Transverse colon (tissue), 4 donors: ENCODE measurements around the gene S100A16. TPM values are rescaled to one million over a fixed set of nuclear protein-coding genes. Genes with fewer than 3 reads are reported as not detected.

Experiments used
- DNase-seq: peaks from one replicate; pipeline ENCODE4 v3.0.0-alpha.2; 2019
- H3K27ac ChIP-seq, 4 donors: fragments of 200-600 bp; sonication (generic); 2 replicates each; pipeline ENCODE4 v1.5.1; 2016 to 2018; ENCODE audit warnings: inconsistent platforms in 4 of 4
- H3K27me3 ChIP-seq: fragments of 200-600 bp; sonication (generic); 2 replicates; pipeline ENCODE4 v1.5.1; 2017; ENCODE audit warnings: inconsistent platforms
- H3K36me3 ChIP-seq, 4 donors: fragments of 200-600 bp; sonication (generic); 2 replicates each; pipeline ENCODE4 v1.5.1; 2017 to 2019; ENCODE audit warnings: inconsistent platforms in 4 of 4
- H3K4me1 ChIP-seq, 4 donors: fragments of 200-600 bp; sonication (generic); 2 replicates each; pipeline ENCODE4 v1.5.1; 2017 to 2020; ENCODE audit warnings: inconsistent platforms in 4 of 4
- H3K4me3 ChIP-seq, 4 donors: fragments of 200-600 bp; sonication (generic); 1 replicate in 1 of 4; 2 replicates in 3 of 4; pipeline versions ENCODE4 v1.5.1 to v1.6.1; 2017 to 2019; ENCODE audit warnings: inconsistent platforms in 4 of 4
- H3K9me3 ChIP-seq, 2 donors: fragments of 200-600 bp; sonication (generic); 2 replicates each; pipeline ENCODE4 v1.5.1; 2017 to 2019; ENCODE audit warnings: inconsistent platforms in 2 of 2
- EP300 ChIP-seq: sonication (generic); formaldehyde crosslinking; IDR thresholded peaks from one replicate; pipeline ENCODE4 v1.6.1; 2017; ENCODE audit warnings: antibody characterized with exemption, low read depth
- POLR2A ChIP-seq: fragments of 450-650 bp; IDR thresholded peaks from one replicate; pipeline ENCODE4 v1.6.1; 2016; ENCODE audit warnings: antibody characterized with exemption, mild to moderate bottlenecking, moderate library complexity
- POLR2AphosphoS5 ChIP-seq, 3 donors: sonication (generic); formaldehyde crosslinking; IDR thresholded peaks; one replicate each; pipeline ENCODE4 v1.6.1; 2016; ENCODE audit warnings: antibody characterized with exemption in 3 of 3
- WGBS, 2 donors: methylation state at CpG; one replicate each; pipeline ENCODE4 v1.1.5; 2018; ENCODE audit warnings: low coverage in 1 of 2; 5-methylcytosine and 5-hydroxymethylcytosine counted together
- in situ Hi-C, 4 donors: fragments of 200-750 bp; cut with MboI; loops; one replicate each; pipeline versions ENCODE4 v1.15.0 to v1.15.1; 2017; ENCODE audit warnings: low sequenced_read_pairs in 3 of 4, low pct_ligation_motif_present in 1 of 4, low pct_unique_long_range_greater_than_20kb in 1 of 4
- intact Hi-C: fragments of 100-400 bp; cut with DNase I; formaldehyde crosslinking; loops from one replicate; pipeline ENCODE4 v1.15.1; 2023; ENCODE audit warnings: low total_unique reads
- total RNA-seq, 4 donors: library from RNA; depleted of rRNA; stranded (reverse); fragments of >200 nt; gene quantifications; one replicate each; pipeline ENCODE4 v1.1.0, GENCODE V29; 2016
- TF ChIP-seq, protein P1 (sequence below), 5 experiments: fragments of 200-600 bp in 3 of 5; fragments of 450-650 bp in 2 of 5; sonication (generic) in 3 of 5; IDR thresholded peaks; 1 replicate in 2 of 5; 2 replicates in 3 of 5; pipeline ENCODE4 v1.5.1; 2016 to 2017; ENCODE audit warnings: antibody characterized with exemption in 5 of 5, inconsistent platforms in 3 of 5, mild to moderate bottlenecking in 2 of 5, moderate library complexity in 1 of 5

S100A16 gene
- total RNA-seq, 4 donors from 2014 or later: 181 to 223 (median 196) TPM

GRCh38 chr1:153652805-153653500 lies 40.0 kb upstream of the S100A16 start:
- intact Hi-C loops (no loop called here), in situ Hi-C loops (loop anchor here in 2 of 4 donors (25.0 kb wide), 2 partner anchors 309 to 334 kb away; partner anchors contain the start of genes CREB3L4 (in 1 of the 2), CRTC2 (in 1 of the 2), JTB (in 1 of the 2) and RAB13 (in 1 of the 2))
- TF ChIP-seq EP300 (no peak), POLR2A (no peak), POLR2AphosphoS5 (IDR thresholded peaks at IDR 0.05) (no peak)
- TF ChIP-seq, protein P1, sequence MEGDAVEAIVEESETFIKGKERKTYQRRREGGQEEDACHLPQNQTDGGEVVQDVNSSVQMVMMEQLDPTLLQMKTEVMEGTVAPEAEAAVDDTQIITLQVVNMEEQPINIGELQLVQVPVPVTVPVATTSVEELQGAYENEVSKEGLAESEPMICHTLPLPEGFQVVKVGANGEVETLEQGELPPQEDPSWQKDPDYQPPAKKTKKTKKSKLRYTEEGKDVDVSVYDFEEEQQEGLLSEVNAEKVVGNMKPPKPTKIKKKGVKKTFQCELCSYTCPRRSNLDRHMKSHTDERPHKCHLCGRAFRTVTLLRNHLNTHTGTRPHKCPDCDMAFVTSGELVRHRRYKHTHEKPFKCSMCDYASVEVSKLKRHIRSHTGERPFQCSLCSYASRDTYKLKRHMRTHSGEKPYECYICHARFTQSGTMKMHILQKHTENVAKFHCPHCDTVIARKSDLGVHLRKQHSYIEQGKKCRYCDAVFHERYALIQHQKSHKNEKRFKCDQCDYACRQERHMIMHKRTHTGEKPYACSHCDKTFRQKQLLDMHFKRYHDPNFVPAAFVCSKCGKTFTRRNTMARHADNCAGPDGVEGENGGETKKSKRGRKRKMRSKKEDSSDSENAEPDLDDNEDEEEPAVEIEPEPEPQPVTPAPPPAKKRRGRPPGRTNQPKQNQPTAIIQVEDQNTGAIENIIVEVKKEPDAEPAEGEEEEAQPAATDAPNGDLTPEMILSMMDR (IDR thresholded peaks at IDR 0.05): no peak
- Histone ChIP-seq H3K27ac (peak overlapping the region; percentile 42 to 59 (median 53)), H3K9me3 (no peaks in the 10 kb centered on the region), H3K4me3 (no peak overlapping the region), H3K36me3 (no peaks in the 10 kb centered on the region), H3K4me1 (peaks cover 0 to 12% (median 4%) of the 10 kb centered on the region in 4 donors), H3K27me3 (no peaks in the 10 kb centered on the region)
- no peak for DNase-seq
- WGBS, 2 donors: 14 to 55% methylated on average over 1 to 3 of the region's 3 CpGs

DNA sequence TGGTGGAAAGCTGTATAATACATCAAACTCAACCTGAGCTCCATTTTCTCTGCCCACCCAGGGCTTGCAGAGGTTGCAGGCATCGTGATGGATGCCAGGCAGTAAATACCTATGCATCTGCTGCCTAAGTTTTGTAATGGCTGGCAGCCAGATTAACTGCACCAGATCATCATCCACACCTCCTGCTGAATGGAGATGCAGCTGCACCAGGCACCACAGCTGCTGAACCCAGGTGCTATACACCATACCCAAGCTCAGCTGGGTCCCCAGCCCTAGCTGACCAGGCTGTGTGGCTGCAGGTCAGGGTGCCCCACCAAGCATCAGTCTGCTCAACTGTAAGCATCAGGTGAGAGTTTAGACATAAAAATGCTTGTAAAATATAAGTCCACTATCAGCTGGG lies 38.8 kb upstream of the S100A16 start:
- WGBS, 2 donors: 29 to 80% methylated on average over 1 of the region's 1 CpG
- no peak overlapping the region for H3K4me3 ChIP-seq
- no peaks in the 10 kb centered on the region for H3K9me3 ChIP-seq
- intact Hi-C loops: no loop called here
- no peaks in the 10 kb centered on the region for H3K36me3 ChIP-seq
- H3K4me1 ChIP-seq: peaks cover 0 to 11% (median 4%) of the 10 kb centered on the region in 4 donors
- no peaks in the 10 kb centered on the region for H3K27me3 ChIP-seq
- DNase-seq: no peak
- in situ Hi-C loops: loop anchor here in 2 of 4 donors (25.0 kb wide), 2 partner anchors 311 to 336 kb away; partner anchors contain the start of genes CREB3L4 (in 1 of the 2), CRTC2 (in 1 of the 2), JTB (in 1 of the 2) and RAB13 (in 1 of the 2)
- no peak for TF ChIP-seq POLR2A
- TF ChIP-seq, protein P1 (IDR thresholded peaks at IDR 0.05): no peak
- no peak for TF ChIP-seq EP300
- no peak for TF ChIP-seq POLR2AphosphoS5 (IDR thresholded peaks at IDR 0.05)
- no peak overlapping the region for H3K27ac ChIP-seq

- Histone ChIP-seq H3K36me3 (peaks cover 0 to 15% (median 7%) of the 10 kb centered on the region in 4 donors), H3K9me3 (no peaks in the 10 kb centered on the region), H3K4me3 (no peak overlapping the region), H3K4me1 (peaks cover 0 to 11% (median 4%) of the 10 kb centered on the region in 4 donors), H3K27ac (no peak overlapping the region), H3K27me3 (no peaks in the 10 kb centered on the region)
- TF ChIP-seq POLR2AphosphoS5 (IDR thresholded peaks at IDR 0.05) (no peak), POLR2A (no peak), EP300 (no peak)
- TF ChIP-seq, protein P1 (IDR thresholded peaks at IDR 0.05): no peak
- in situ Hi-C loops: loop anchor here in 2 of 4 donors (25.0 kb wide), 2 partner anchors 312 to 337 kb away; partner anchors contain the start of genes CREB3L4 (in 1 of the 2), CRTC2 (in 1 of the 2), JTB (in 1 of the 2) and RAB13 (in 1 of the 2)
- intact Hi-C loops: no loop called here
- WGBS, 2 donors: 60% methylated on average over 2 of the region's 2 CpGs; no CpG with 5 or more reads in 1 of the 2 donors
- DNase-seq: no peak
Measured at GRCh38 chr1:153649863-153650235, 36.9 kb upstream of the S100A16 start.

GRCh38 chr1:153649137-153649862 lies 36.4 kb upstream of the S100A16 start:
- TF ChIP-seq POLR2A (no peak), EP300 (no peak), POLR2AphosphoS5 (IDR thresholded peaks at IDR 0.05) (no peak)
- TF ChIP-seq, protein P1 (IDR thresholded peaks at IDR 0.05): no peak
- DNase-seq: no peak
- Histone ChIP-seq H3K27me3 (no peaks in the 10 kb centered on the region), H3K4me1 (peaks cover 0 to 11% (median 4%) of the 10 kb centered on the region in 4 donors), H3K4me3 (no peak overlapping the region), H3K9me3 (no peaks in the 10 kb centered on the region), H3K27ac (no peak overlapping the region), H3K36me3 (peaks cover 0 to 21% (median 10%) of the 10 kb centered on the region in 4 donors)
- 44 to 45% methylated on average over 2 to 3 of the region's 3 CpGs for WGBS, 2 donors
- intact Hi-C loops (no loop called here), in situ Hi-C loops (no loop called here)
